ENCODE measurements around the gene DFFA. TPM values are rescaled to one million over a fixed set of nuclear protein-coding genes. Genes with fewer than 3 reads are reported as not detected.
A peak's percentile ranks its signal among the peaks of the same experiment; 100 is the strongest.

DFFA gene
- polyA plus RNA-seq, 1 of the 3 experiments (the other 2 are of a cell fraction): 42.3 TPM

DNA sequence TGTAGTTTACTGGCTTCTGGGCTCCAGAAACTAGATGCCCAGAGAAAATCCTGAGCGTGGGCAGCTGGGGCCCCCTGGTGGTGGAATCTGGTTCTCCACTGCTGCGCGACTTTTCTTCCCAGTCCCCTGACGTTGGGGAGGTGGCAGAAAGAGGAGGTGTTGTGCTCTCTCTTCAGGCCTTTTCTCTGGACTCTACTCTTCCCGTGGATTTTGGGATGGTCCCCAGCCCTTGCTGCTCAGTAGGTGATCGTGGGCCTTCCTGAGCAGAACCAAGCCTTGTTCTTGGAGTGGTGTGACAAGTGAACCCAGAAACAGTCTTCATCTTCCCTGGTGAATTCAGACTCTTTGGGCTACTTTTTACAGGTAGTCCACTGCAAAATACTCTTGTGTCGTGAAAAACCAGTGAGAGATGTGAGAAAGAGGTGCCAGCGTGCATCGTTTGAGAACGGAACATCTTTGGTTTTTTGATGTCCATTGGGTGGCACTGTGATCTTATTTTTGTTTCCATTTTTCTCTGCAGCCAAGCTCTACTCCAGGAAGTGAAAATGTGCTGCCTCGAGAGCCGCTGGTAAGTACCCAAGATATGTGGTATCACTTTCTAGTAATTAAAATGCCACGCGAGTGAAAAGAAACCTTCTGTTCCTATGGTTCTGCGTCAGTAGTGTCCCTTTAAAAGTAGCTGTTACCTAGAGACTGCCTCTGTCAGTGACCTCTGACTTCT lies 22.6 kb upstream of the DFFA start:
- peaks cover 0 to 10% of the 10 kb centered on the region in 2 experiments; a peak in 1 of 4 replicates for H3K4me1 ChIP-seq (ENCODE audit: control insufficient read depth in 1 of 2, insufficient read depth in 2 of 2, low read depth in 1 of 2, low read length in 1 of 2)
- CTCF ChIA-PET: interaction anchor here (0.6 to 11.5 kb wide), 76 partner anchors 9 to 558 kb away, joined by 3 to 203 read pairs (median 4); partner anchors contain the start of genes CENPS, CORT, DFFA and PEX14
- no peaks in the 10 kb centered on the region for H3K9me2 ChIP-seq
- 7% methylated on average over 15 of the region's 15 CpGs for WGBS (ENCODE audit: low lambda C conversion rate)
- DNase-seq: peak; percentile 84
- peak overlapping the region in 1 of 2 experiments; percentile 52; a peak in 1 of 4 replicates for H3K4me3 ChIP-seq (ENCODE audit: low read depth in 2 of 2, low read length in 1 of 2)
- H2AFZ ChIP-seq (ENCODE audit: low read depth): 0 out of 2 replicates have a peak overlapping the region, but pooled peaks have one; percentile 48
- no peaks in the 10 kb centered on the region for H3K27me3 ChIP-seq (ENCODE audit: insufficient read depth)
- H3K9ac ChIP-seq: peak overlapping the region; percentile 26; the same call in 1 of the 2 replicates
- peak overlapping the region; percentile 83 for H3K4me2 ChIP-seq
- peaks cover 4 to 13% of the 10 kb centered on the region in 2 experiments for H3K36me3 ChIP-seq (replicated peaks in 1 of 2; ENCODE audit: control insufficient read depth in 1 of 2, insufficient read depth in 2 of 2, low read length in 1 of 2)
- H3K27ac ChIP-seq (ENCODE audit: low read depth in 2 of 2, low read length in 1 of 2): peak overlapping the region; percentile 26 to 32; a peak in 2 of 4 replicates
- H3K79me2 ChIP-seq (ENCODE audit: insufficient read depth): peaks cover 82% of the 10 kb centered on the region
- peaks cover 13% of the 10 kb centered on the region; the same call in 1 of the 2 replicates for H4K20me1 ChIP-seq (ENCODE audit: insufficient read depth)
- POLR2A ChIA-PET: interaction anchor here (2.3 kb wide), 1 partner anchor 64 kb away, joined by 11 read pairs; the partner anchor contains the start of gene CENPS
- TF ChIP-seq FOXM1 (IDR thresholded peaks at IDR 0.05; ENCODE audit: low read depth): no peak
- TF ChIP-seq, protein P1, sequence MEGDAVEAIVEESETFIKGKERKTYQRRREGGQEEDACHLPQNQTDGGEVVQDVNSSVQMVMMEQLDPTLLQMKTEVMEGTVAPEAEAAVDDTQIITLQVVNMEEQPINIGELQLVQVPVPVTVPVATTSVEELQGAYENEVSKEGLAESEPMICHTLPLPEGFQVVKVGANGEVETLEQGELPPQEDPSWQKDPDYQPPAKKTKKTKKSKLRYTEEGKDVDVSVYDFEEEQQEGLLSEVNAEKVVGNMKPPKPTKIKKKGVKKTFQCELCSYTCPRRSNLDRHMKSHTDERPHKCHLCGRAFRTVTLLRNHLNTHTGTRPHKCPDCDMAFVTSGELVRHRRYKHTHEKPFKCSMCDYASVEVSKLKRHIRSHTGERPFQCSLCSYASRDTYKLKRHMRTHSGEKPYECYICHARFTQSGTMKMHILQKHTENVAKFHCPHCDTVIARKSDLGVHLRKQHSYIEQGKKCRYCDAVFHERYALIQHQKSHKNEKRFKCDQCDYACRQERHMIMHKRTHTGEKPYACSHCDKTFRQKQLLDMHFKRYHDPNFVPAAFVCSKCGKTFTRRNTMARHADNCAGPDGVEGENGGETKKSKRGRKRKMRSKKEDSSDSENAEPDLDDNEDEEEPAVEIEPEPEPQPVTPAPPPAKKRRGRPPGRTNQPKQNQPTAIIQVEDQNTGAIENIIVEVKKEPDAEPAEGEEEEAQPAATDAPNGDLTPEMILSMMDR (IDR thresholded peaks at IDR 0.05): peak; percentile 97
- 0 out of 2 replicates have a peak, but pooled peaks have one; percentile 44 for TF ChIP-seq ELF1 (IDR thresholded peaks at IDR 0.05)
- TF ChIP-seq SMC3 (IDR thresholded peaks at IDR 0.05; ENCODE audit: low read depth, low read length): peak; percentile 60
- no peak for TF ChIP-seq EZH2phosphoT487 (IDR thresholded peaks at IDR 0.05; ENCODE audit: borderline replicate concordance, low read depth)
- TF ChIP-seq RAD21 (IDR thresholded peaks at IDR 0.05; ENCODE audit: low read length): peak; percentile 87
- peaks cover 3% of the 10 kb centered on the region for H3F3A ChIP-seq (replicated peaks; ENCODE audit: insufficient read depth)
- no peaks in the 10 kb centered on the region for H3K9me3 ChIP-seq

DNA sequence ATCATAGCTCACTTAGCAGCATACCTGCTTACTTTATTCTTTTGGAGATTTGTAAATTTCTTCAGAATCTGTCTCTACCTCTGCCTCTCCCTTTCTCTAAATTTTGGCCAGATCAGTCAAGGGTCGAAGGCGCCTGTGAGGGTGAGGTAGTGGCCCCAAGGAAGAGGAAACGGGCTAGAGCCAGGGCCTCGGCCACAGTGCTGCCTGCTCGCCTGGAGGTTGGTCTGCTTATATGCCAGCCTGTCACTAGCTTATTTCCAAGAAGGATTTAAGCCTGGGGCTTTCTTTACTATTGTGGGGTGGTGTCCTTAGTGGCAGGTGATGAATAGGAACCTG lies 22.1 kb upstream of the DFFA start:
- Histone ChIP-seq H3K9me3 (no peaks in the 10 kb centered on the region), H3K36me3 (replicated peaks in 1 of 2; ENCODE audit: control insufficient read depth in 1 of 2, insufficient read depth in 2 of 2, low read length in 1 of 2) (peaks cover 4 to 13% of the 10 kb centered on the region in 2 experiments), H2AFZ (ENCODE audit: low read depth) (no peak overlapping the region), H3K4me1 (ENCODE audit: control insufficient read depth in 1 of 2, insufficient read depth in 2 of 2, low read depth in 1 of 2, low read length in 1 of 2) (peaks cover 0 to 12% of the 10 kb centered on the region in 2 experiments; a peak in 1 of 4 replicates), H3K9ac (no peak overlapping the region), H3F3A (replicated peaks; ENCODE audit: insufficient read depth) (peaks cover 3% of the 10 kb centered on the region), H3K27me3 (ENCODE audit: insufficient read depth) (no peaks in the 10 kb centered on the region), H3K27ac (ENCODE audit: low read depth in 2 of 2, low read length in 1 of 2) (no peak overlapping the region), H3K9me2 (no peaks in the 10 kb centered on the region), H3K79me2 (ENCODE audit: insufficient read depth) (peaks cover 82% of the 10 kb centered on the region), H3K4me2 (no peak overlapping the region; the same call in 1 of the 2 replicates), H4K20me1 (ENCODE audit: insufficient read depth) (peaks cover 13% of the 10 kb centered on the region; the same call in 1 of the 2 replicates), H3K4me3 (ENCODE audit: low read depth in 2 of 2, low read length in 1 of 2) (peak overlapping the region in 1 of 2 experiments; percentile 52; a peak in 1 of 4 replicates)
- ChIA-PET CTCF (interaction anchor here (0.6 to 11.5 kb wide), 59 partner anchors 9 to 558 kb away, joined by 3 to 203 read pairs (median 5); partner anchors contain the start of genes CENPS, CORT, DFFA and PEX14), POLR2A (interaction anchor here (1.2 to 2.3 kb wide), 2 partner anchors 9 to 64 kb away, joined by 4 to 11 read pairs; partner anchors contain the start of gene CENPS)
- DNase-seq: no peak
- TF ChIP-seq RFX5 (IDR thresholded peaks at IDR 0.05; ENCODE audit: low read length) (no peak), FOSL2 (IDR thresholded peaks at IDR 0.05; ENCODE audit: borderline replicate concordance, low read depth) (no peak), CHD2 (IDR thresholded peaks at IDR 0.05; ENCODE audit: low read length, partially characterized antibody) (no peak), TEAD4 (IDR thresholded peaks at IDR 0.05; ENCODE audit: borderline replicate concordance, insufficient read depth) (no peak), TCF12 (IDR thresholded peaks at IDR 0.05) (no peak), FOXM1 (IDR thresholded peaks at IDR 0.05; ENCODE audit: low read depth) (no peak), YY1 (IDR thresholded peaks at IDR 0.05; ENCODE audit: low read depth) (no peak), EP300 (IDR thresholded peaks at IDR 0.05; ENCODE audit: borderline replicate concordance in 1 of 2, low read depth in 1 of 2, low read length in 1 of 2) (no peak)
- TF ChIP-seq, protein P2, sequence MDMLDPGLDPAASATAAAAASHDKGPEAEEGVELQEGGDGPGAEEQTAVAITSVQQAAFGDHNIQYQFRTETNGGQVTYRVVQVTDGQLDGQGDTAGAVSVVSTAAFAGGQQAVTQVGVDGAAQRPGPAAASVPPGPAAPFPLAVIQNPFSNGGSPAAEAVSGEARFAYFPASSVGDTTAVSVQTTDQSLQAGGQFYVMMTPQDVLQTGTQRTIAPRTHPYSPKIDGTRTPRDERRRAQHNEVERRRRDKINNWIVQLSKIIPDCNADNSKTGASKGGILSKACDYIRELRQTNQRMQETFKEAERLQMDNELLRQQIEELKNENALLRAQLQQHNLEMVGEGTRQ (IDR thresholded peaks at IDR 0.05; ENCODE audit: borderline replicate concordance, low read depth, low read length): no peak
- TF ChIP-seq, protein P3, sequence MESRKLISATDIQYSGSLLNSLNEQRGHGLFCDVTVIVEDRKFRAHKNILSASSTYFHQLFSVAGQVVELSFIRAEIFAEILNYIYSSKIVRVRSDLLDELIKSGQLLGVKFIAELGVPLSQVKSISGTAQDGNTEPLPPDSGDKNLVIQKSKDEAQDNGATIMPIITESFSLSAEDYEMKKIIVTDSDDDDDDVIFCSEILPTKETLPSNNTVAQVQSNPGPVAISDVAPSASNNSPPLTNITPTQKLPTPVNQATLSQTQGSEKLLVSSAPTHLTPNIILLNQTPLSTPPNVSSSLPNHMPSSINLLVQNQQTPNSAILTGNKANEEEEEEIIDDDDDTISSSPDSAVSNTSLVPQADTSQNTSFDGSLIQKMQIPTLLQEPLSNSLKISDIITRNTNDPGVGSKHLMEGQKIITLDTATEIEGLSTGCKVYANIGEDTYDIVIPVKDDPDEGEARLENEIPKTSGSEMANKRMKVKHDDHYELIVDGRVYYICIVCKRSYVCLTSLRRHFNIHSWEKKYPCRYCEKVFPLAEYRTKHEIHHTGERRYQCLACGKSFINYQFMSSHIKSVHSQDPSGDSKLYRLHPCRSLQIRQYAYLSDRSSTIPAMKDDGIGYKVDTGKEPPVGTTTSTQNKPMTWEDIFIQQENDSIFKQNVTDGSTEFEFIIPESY (IDR thresholded peaks at IDR 0.05; ENCODE audit: borderline replicate concordance, low read depth): no peak
- TF ChIP-seq, protein P4, sequence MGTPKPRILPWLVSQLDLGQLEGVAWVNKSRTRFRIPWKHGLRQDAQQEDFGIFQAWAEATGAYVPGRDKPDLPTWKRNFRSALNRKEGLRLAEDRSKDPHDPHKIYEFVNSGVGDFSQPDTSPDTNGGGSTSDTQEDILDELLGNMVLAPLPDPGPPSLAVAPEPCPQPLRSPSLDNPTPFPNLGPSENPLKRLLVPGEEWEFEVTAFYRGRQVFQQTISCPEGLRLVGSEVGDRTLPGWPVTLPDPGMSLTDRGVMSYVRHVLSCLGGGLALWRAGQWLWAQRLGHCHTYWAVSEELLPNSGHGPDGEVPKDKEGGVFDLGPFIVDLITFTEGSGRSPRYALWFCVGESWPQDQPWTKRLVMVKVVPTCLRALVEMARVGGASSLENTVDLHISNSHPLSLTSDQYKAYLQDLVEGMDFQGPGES (IDR thresholded peaks at IDR 0.05; ENCODE audit: low read depth, low read length): no peak
- TF ChIP-seq, protein P1 (IDR thresholded peaks at IDR 0.05): no peak
- WGBS (ENCODE audit: low lambda C conversion rate): 88% methylated on average over 5 of the region's 5 CpGs

All from SK-N-SH (cell line).